ENCODE data around the gene CDC42BPA. TPM values are rescaled to one million over a fixed set of nuclear protein-coding genes. Genes with fewer than 3 reads are reported as not detected.
A peak's percentile ranks its signal among the peaks of the same experiment; 100 is the strongest.

CDC42BPA gene
- total and polyA plus RNA-seq, 11 donors: 9.8 to 33.8 (median 29.7) TPM

GRCh38 chr1:226987623-226988333 is 330.5 kb downstream of the CDC42BPA start:
- ATAC-seq (no peak), DNase-seq (no peak)
- no peaks in the 10 kb centered on the region for H3K9me3 ChIP-seq
- TF ChIP-seq POLR2A (IDR thresholded peaks at IDR 0.05) (no peak), CTCF (IDR thresholded peaks at IDR 0.05) (no peak)
- H3K36me3 ChIP-seq: peaks cover 0 to 58% (median 40%) of the 10 kb centered on the region in 9 donors
- intact Hi-C loops (cut with DNase I): loop anchor here in 4 of 10 donors (5.0 kb wide), 4 partner anchors 45 to 75 kb away; partner anchors contain the start of gene COQ8A (in 1 of the 4)
- 75 to 84% (median 80%) methylated on average over 16 of the region's 16 CpGs for WGBS, 4 donors
- no peaks in the 10 kb centered on the region for H3K27me3 ChIP-seq
- H3K4me1 ChIP-seq: peaks cover 0 to 82% (median 40%) of the 10 kb centered on the region in 12 donors
- H3K27ac ChIP-seq: peak overlapping the region in 9 of 12 donors; percentile 23 to 96 (median 56)
- no peak overlapping the region for H3K4me3 ChIP-seq

- no peaks in the 10 kb centered on the region for H3K9me3 ChIP-seq
- intact Hi-C loops (cut with DNase I): loop anchor here in 4 of 10 donors (5.0 kb wide), 4 partner anchors 45 to 75 kb away; partner anchors contain the start of gene COQ8A (in 1 of the 4)
- DNase-seq (peak in 1 of 5 donors; percentile 17), ATAC-seq (no peak)
- H3K27ac ChIP-seq: peak overlapping the region in 6 of 12 donors; percentile 7 to 96 (median 81)
- no peak overlapping the region for H3K4me3 ChIP-seq
- H3K27me3 ChIP-seq: no peaks in the 10 kb centered on the region
- H3K4me1 ChIP-seq: peaks cover 0 to 88% (median 40%) of the 10 kb centered on the region in 12 donors
- H3K36me3 ChIP-seq: peaks cover 0 to 59% (median 44%) of the 10 kb centered on the region in 9 donors
- TF ChIP-seq CTCF (IDR thresholded peaks at IDR 0.05) (no peak), POLR2A (IDR thresholded peaks at IDR 0.05) (no peak)
- WGBS, 4 donors: 50 to 67% (median 64%) methylated on average over 8 of the region's 8 CpGs
Measured at GRCh38 chr1:226987179-226987536, 331.1 kb downstream of the CDC42BPA start.

GRCh38 chr1:226986496-226987178 is 331.7 kb downstream of the CDC42BPA start:
- TF ChIP-seq CTCF (IDR thresholded peaks at IDR 0.05): no peak
- no peak for TF ChIP-seq POLR2A (IDR thresholded peaks at IDR 0.05)

More at GRCh38 chr1:226986496-226987178, 331.7 kb downstream of the CDC42BPA start:
- DNase-seq: no peak
- ATAC-seq: no peak
- H3K9me3 ChIP-seq: no peaks in the 10 kb centered on the region
- peak overlapping the region in 9 of 12 donors; percentile 13 to 96 (median 79) for H3K27ac ChIP-seq
- WGBS, 4 donors: 79 to 84% (median 81%) methylated on average over 21 of the region's 21 CpGs
- H3K36me3 ChIP-seq: peaks cover 0 to 64% (median 48%) of the 10 kb centered on the region in 9 donors
- no peak overlapping the region for H3K4me3 ChIP-seq
- peaks cover 0 to 93% (median 42%) of the 10 kb centered on the region in 12 donors for H3K4me1 ChIP-seq
- intact Hi-C loops (cut with DNase I): loop anchor here in 4 of 10 donors (5.0 kb wide), 4 partner anchors 44 to 74 kb away; partner anchors contain the start of gene COQ8A (in 1 of the 4)
- no peaks in the 10 kb centered on the region for H3K27me3 ChIP-seq
